ENCODE data around the gene BEST1.

Gene BEST1

GRCh38 chr11:61950035-61950547 is at the start of gene BEST1:
BEST1 (plus strand) TSS chr11:61950351; CDS start chr11:61951807, 1,456 bp downstream.
- no peak for DNase-seq

- no peak for DNase-seq
Observed at GRCh38 chr11:61901397-61901796, 48.8 kb upstream of the BEST1 start.

GRCh38 chr11:61902313-61902712 is 47.8 kb upstream of the BEST1 start:
- DNase-seq: no peak

DNA sequence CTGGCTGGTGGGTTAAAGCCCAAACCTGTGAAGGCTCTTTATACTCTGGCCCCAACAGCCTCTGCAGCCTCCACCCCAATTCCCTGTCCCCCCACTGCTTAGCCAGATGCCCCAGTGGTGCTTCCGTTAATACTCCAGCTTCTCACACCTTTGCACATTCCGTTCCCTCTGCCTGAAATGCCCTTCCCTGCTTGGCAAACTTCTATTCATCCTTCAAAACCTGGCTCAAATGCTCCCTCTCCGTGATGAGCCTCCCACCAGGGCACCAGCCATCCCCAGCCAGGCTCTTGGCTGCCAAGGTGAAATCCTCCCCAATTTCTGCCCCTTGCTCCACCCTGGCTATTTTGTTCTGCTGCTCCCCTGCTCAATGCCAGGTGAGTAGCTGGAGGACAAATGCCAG is 46.3 kb upstream of the BEST1 start:
- DNase-seq: no peak

- DNase-seq: no peak
Observed at GRCh38 chr11:61904539-61905048, 45.6 kb upstream of the BEST1 start.

- no peak for DNase-seq
Observed at GRCh38 chr11:61905067-61905696, 45.0 kb upstream of the BEST1 start.

GRCh38 chr11:61905801-61906521 is 44.2 kb upstream of the BEST1 start:
- DNase-seq: no peak

DNA sequence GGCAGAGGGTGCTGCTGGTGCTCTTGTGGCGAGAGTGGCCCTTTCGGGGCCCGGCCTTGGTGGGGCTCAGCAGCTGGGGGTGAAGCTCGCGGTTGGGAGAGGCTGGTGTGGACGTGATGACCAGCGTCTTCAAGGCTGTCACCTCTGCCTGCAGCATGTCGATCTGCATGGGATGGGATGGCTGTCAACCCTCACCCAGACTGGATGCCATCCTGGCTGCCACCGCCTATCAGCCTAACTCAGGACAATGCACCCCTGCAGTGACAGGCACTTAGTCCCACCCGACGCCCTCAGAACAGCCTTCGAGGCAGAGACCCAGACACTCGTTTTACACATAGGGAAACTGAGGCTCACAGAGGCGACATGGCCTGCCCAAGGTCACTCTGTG is 43.6 kb upstream of the BEST1 start:
- no peak for DNase-seq

DNA sequence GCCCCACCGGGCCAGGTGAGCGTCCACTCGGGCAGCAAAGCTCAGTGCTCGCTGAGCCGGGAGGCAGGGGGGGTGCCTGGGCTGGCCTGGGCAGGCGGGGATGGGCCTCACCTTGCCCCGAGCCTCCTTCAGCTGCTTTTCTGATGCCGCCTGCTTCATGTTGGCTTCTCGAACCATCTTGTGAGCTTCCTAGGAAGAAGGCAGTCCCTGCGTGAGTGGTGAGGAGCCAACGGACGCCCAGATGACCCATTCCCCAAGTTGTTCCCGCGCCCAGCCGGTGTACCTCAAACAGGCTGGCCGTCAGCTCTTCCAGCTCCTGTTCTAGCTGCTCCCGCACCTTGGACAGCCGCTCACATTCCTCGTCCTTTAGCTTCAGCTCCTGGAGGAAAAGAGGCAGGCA is 42.9 kb upstream of the BEST1 start:
- no peak for DNase-seq

DNA sequence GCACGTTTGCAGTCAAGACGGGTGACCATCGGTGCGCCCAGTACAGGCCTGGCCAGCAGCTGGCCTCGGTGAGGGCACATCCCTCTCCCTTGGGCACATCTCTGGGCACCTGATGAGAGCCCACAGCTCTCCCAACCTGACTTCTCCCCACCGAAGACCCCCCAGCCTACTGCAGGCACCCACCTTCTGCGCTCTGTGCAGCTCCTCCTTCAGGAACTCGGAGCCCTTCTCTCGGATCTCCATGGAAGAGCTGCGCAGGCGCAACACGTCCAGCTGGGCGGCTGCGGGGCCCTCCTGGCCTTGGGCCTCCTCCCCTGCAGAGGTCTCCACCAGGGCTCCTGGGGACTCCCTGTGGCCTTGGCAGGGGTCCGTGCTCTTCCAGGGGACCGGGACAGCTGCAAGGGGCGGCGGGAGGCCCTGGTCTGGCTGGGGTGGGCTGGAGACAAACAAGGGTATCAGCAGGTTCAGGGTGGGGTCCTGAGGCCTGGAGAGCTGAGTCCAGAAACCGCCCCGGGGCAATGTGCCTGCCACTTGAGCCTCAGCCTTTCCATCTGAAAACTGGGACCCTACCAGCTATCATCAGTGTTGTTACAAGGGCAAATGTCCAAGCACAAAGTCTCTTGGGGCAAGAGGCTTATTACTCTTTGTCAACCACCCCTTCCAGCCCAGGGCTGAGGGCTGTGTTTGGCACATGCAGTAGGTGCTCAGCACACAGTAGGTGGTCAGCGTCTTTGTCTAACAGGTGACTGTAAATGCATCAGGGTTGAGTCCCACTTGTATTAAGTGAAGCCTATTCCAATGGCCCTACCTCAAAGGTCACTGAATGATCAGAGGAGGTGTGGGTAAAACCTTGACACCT is 42.1 kb upstream of the BEST1 start:
- no peak for DNase-seq

DNA sequence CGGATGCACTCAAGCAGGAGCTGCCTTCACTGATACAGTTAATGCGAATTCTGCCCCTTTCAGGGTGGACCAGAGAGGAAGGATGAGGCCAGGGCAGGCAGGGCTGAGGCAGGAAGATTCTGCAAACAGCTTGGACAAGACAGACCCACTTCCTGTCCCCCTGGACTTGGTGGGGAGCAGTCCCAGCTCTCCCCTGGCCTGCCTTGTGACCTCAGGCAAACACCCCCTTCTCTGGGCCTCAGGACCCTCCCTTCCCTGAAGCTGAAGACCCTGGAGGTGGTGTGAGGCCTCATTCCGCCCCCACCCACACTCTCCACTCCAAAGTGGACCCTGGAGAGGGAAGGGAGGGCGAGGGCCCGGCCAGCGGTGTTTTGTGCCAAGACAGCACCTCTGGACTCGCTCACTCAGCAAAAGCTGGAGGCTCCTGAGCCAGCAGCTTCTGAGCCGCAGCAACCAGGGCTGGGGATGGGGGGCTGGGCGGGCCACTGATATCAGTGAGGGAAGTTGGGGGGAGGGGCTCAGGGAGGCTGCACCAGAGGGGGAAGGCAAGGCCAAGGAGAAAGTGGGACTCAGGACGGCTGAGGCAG is 41.3 kb upstream of the BEST1 start:
- no peak for DNase-seq

DNA sequence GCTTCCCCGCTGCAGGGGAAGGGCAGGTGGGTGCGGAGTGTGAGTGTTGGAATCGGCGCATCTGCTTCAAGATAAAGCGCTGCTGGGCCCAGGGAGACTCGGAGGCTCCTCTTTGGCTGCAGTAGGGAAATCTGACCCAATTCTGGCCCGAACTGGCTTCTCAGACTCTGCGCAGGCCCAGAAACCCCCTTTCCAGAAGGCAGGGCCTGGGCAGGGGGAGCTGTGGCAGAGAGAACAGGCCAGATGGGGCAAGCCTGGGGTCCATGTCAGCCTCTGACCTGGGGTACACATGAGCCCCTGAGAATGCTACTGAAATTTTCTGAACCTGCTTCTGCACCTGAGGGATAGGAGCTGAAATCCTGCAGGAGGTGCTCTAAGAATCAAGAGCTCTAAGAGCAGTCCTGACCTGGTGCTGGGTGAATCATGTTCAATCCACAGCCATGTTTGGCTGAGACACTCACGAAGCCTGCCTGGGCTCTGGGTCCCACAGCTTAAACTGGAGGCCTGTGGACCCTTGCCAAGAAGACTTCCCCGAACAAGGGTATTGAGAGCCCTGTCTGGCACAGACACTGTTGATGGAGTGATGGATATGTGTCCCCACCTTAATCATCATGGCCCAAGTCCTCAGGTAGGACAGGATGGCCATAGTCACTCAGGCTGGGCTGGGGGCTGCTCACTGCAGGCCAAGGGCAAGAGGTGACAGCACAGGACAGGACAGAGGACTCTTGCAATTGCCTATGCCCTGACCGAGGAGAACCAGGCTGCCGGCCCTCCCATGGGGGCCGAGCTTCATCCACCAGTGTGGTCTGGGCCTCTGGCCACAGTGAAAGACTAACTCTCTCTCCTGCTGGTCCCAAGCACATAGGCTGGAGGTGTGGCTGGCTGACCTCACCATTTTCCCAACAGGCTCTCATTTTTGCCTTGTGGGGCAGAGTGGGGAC is 39.7 kb upstream of the BEST1 start:
- no peak for DNase-seq

DNA sequence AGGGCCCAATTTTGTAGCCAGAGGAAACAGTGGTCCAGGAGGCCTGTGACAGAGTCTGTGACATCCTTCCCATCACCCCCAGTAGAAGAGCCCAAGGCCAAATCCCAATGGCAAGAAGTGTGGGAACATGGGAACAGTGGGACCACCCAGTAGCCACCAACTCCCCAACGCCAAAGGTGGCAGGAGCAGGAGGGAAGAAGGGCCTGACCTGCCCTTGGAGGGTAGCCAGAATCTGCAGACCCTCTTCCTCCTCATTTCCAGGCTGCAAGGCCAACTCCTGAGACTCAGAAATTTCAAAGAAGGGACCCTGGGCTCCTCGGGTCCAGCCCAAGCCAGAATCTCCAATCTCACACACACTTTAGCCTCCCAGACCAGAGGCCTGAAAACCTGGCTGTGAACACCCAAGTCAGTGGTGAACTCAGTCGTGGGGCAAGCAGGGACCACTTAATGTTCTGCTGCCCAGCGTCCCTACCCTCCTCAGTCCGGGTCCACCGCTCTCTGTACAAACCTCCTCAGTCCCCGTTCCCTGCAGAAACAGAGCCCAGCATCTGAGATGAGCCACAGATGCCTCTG is 38.9 kb upstream of the BEST1 start:
- no peak for DNase-seq

DNA sequence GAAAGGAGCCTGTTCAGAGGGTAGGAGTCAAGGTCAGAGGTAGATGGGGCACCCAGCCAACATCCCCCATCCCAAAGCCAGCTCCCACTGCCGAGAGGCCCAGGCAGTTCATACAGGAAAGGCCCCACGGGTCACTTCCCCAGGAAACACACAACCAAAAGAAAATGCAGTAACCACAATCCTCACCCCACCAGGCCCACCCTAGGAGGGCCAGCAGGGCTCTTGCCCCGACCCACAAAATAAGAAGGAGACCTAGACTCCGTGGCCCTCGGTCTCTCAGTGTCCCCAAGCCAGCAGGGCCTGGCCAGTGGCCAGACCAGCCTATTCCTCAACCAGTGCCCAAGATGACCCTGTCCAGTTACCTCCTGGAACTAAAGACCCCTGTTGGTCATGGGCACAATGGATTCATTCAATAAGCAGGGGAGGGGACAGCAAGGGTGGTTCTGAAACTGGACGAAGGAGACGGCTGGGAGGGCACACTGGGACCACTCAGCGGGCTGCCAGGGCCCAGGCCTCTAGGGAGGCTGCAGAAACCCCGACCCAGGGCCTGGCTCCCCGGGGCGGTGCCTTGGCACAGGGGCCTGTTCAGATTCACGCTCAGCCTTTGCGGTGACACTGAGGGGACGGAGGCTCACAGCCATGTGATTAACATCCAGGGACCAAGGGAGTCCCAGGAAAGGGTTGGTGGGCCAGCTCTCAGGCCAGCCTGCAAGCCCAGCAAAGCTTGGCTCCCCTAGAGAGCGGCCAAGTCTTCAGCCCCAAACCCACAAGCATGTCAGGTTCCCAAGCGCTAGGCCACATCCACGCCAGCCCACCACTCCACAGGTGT is 38.2 kb upstream of the BEST1 start:
- DNase-seq: no peak

DNA sequence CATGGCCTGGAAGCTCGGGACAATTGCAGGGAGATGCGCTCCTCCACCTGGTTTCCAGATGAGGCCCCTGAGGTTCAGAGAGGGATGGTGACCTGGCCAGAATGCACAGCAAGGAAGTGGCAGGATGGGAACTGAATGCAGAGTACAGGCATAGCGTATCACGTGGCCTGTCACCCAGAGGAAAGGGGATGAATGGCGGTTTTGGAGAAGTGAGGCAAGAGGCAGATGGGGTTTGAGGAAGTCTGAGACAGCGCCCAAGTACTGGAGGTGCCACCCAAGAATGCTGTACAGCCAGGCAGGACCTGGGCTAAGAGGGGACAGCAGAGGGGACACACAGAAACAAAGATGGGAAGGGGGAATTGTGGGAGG is 37.6 kb upstream of the BEST1 start:
- no peak for DNase-seq

- no peak for DNase-seq
Observed at GRCh38 chr11:61912991-61913698, 37.0 kb upstream of the BEST1 start.

- DNase-seq: no peak
Observed at GRCh38 chr11:61913699-61914395, 36.3 kb upstream of the BEST1 start.

DNA sequence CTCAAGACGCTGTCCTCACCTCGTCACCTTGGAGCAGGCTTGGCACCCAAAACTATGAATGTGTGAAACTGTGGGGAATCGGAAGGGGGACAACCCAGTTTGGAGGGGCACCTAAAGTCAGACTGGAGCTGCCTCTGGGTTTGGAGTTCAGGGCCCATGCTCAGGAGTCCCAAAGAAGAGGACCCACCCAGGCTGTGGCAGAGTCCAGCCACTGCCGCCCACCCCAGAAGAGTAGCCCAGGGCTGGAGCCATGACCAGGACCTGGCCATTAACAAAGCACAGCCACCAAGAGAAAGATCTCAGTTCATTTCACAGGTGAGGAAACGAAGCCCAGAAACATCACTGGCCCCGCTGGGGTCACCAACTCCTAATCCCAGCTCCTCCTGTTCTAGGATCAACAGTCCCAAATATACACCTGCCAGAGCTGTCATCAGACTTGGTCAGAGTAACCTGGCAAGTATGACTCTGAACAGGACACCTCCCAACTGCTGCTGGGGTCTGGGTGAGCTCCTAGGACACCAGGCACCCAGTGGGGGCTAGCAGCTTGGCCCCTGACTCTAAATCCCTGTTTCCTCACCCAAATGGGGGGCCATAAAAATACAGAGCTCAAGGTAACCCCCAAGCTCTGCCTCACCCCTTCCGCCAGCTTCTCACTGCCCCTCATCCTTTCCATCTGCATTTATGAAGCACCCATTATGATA is 35.5 kb upstream of the BEST1 start:
- no peak for DNase-seq
